SK-N-SH treated with all-trans-retinoic acid at 6 μM for 48 hours (cell line): Measurements from ENCODE around the gene SERGEF.

Experiments
- ESRRG ChIP-seq: fragments of 250-450 bp; sonication (Bioruptor Pico); IDR thresholded peaks from 2 replicates; pipeline ENCODE4 v1.6.1; 2021; ENCODE audit warnings: mild to moderate bottlenecking
- PATZ1 ChIP-seq: fragments of 250-450 bp; sonication (Bioruptor Pico); IDR thresholded peaks from 2 replicates; pipeline ENCODE4 v1.8.0; 2020; ENCODE audit warnings: mild to moderate bottlenecking, moderate library complexity, borderline replicate concordance
- ZC3H10 ChIP-seq: fragments of 250-450 bp; sonication (Bioruptor Pico); IDR thresholded peaks from 2 replicates; pipeline ENCODE4 v1.5.1; 2021; ENCODE audit warnings: mild to moderate bottlenecking, moderate library complexity
- ZFP3 ChIP-seq: fragments of 250-450 bp; sonication (Bioruptor Pico); IDR thresholded peaks from 2 replicates; pipeline ENCODE4 v1.5.0; 2020; ENCODE audit warnings: mild to moderate bottlenecking, moderate library complexity
- ZFP30 ChIP-seq: fragments of 450-650 bp; formaldehyde crosslinking; IDR thresholded peaks from 2 replicates; pipeline ENCODE4 v1.5.0; 2022; ENCODE audit warnings: mild to moderate bottlenecking, moderate library complexity
- ZNF565 ChIP-seq: fragments of 450-650 bp; formaldehyde crosslinking; conservative IDR thresholded peaks from 2 replicates; pipeline ENCODE4 v1.5.0; 2020; ENCODE audit warnings: low read depth, mild to moderate bottlenecking, moderate library complexity
- ZNF8 ChIP-seq: fragments of 450-650 bp; formaldehyde crosslinking; IDR thresholded peaks from 2 replicates; pipeline ENCODE4 v1.5.0; 2020; ENCODE audit warnings: mild to moderate bottlenecking, moderate library complexity
- TF ChIP-seq, protein P1 (sequence below): fragments of 250-450 bp; sonication (Bioruptor Pico); IDR thresholded peaks from 2 replicates; pipeline ENCODE4 v1.8.0; 2021; ENCODE audit warnings: low read depth, mild to moderate bottlenecking, moderate library complexity, borderline replicate concordance
- TF ChIP-seq, protein P2 (sequence below): fragments of 250-450 bp; sonication (Bioruptor Pico); IDR thresholded peaks from 2 replicates; pipeline ENCODE4 v1.5.0; 2020; ENCODE audit warnings: mild to moderate bottlenecking, moderate library complexity

GRCh38 chr11:17927041-17927440 lies 85.8 kb downstream of the SERGEF start:
- TF ChIP-seq ZNF8 (CRISPR knock-in tag) (no peak), ZNF565 (CRISPR knock-in tag) (no peak), ZFP30 (no peak), ZC3H10 (no peak), ZFP3 (CRISPR knock-in tag) (no peak), ESRRG (CRISPR knock-in tag) (no peak), PATZ1 (CRISPR knock-in tag) (no peak)
- TF ChIP-seq, protein P1, sequence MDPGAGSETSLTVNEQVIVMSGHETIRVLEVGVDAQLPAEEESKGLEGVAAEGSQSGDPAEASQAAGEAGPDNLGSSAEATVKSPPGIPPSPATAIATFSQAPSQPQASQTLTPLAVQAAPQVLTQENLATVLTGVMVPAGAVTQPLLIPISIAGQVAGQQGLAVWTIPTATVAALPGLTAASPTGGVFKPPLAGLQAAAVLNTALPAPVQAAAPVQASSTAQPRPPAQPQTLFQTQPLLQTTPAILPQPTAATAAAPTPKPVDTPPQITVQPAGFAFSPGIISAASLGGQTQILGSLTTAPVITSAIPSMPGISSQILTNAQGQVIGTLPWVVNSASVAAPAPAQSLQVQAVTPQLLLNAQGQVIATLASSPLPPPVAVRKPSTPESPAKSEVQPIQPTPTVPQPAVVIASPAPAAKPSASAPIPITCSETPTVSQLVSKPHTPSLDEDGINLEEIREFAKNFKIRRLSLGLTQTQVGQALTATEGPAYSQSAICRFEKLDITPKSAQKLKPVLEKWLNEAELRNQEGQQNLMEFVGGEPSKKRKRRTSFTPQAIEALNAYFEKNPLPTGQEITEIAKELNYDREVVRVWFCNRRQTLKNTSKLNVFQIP (CRISPR knock-in tag) = no peak
- TF ChIP-seq, protein P2, sequence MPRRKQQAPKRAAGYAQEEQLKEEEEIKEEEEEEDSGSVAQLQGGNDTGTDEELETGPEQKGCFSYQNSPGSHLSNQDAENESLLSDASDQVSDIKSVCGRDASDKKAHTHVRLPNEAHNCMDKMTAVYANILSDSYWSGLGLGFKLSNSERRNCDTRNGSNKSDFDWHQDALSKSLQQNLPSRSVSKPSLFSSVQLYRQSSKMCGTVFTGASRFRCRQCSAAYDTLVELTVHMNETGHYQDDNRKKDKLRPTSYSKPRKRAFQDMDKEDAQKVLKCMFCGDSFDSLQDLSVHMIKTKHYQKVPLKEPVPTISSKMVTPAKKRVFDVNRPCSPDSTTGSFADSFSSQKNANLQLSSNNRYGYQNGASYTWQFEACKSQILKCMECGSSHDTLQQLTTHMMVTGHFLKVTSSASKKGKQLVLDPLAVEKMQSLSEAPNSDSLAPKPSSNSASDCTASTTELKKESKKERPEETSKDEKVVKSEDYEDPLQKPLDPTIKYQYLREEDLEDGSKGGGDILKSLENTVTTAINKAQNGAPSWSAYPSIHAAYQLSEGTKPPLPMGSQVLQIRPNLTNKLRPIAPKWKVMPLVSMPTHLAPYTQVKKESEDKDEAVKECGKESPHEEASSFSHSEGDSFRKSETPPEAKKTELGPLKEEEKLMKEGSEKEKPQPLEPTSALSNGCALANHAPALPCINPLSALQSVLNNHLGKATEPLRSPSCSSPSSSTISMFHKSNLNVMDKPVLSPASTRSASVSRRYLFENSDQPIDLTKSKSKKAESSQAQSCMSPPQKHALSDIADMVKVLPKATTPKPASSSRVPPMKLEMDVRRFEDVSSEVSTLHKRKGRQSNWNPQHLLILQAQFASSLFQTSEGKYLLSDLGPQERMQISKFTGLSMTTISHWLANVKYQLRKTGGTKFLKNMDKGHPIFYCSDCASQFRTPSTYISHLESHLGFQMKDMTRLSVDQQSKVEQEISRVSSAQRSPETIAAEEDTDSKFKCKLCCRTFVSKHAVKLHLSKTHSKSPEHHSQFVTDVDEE (CRISPR knock-in tag) = no peak
